ENCODE data around the gene LRMDA.

DNA sequence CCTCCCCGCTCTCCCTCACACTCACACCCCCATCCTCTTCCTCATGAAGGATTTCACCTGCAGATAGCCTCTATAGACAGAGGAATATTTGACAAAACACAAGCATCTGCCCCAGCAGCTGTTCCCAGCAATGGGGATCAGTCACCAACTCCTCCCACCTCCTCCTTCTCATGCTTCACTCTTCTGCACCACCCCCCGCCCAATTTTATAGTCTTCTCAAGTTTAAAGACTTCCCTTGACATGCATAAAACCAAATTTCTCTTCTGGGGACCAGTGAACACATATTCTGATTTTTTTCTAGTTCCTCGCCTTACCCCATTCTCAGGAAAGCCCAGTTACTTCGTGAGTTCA is 654.4 kb downstream of the LRMDA start:
- TF ChIP-seq POLR2AphosphoS5 (IDR thresholded peaks at IDR 0.05): no peak
- TF ChIP-seq CTCF (IDR thresholded peaks at IDR 0.05): no peak

Data from sigmoid colon (tissue), 4 donors.